ENCODE results near the gene WDR54. TPM values are rescaled to one million over a fixed set of nuclear protein-coding genes. Genes with fewer than 3 reads are reported as not detected.

The WDR54 gene
- total RNA-seq, 1 experiment from 2014 or later = 53.0 TPM

GRCh38 chr2:74428675-74429074 is 7.1 kb downstream of the WDR54 start:
- Histone ChIP-seq H2AFZ (no peak overlapping the region), H3K4me1 (replicated peaks; ENCODE audit: insufficient read depth) (no peaks in the 10 kb centered on the region), H3K79me2 (ENCODE audit: low read depth) (no peaks in the 10 kb centered on the region; the same call in 1 of the 2 replicates), H3F3A (ENCODE audit: insufficient read depth, low read depth) (peaks cover 18% of the 10 kb centered on the region; the same call in 1 of the 2 replicates), H4K20me1 (ENCODE audit: insufficient read depth) (peaks cover 8% of the 10 kb centered on the region; the same call in 1 of the 2 replicates), H3K27me3 (ENCODE audit: insufficient read depth, low read depth) (no peaks in the 10 kb centered on the region), H3K27ac (no peak overlapping the region), H3K4me2 (no peak overlapping the region), H3K9me3 (ENCODE audit: insufficient read depth, low read depth) (no peaks in the 10 kb centered on the region), H3K9me2 (ENCODE audit: insufficient read depth) (no peaks in the 10 kb centered on the region), H3K4me3 (no peak overlapping the region), H3K36me3 (ENCODE audit: low read depth) (peaks cover 35% of the 10 kb centered on the region)
- CTCF ChIA-PET = no interaction called here
- no peak for TF ChIP-seq CTCF (conservative IDR thresholded peaks at IDR 0.05)
- no peak for TF ChIP-seq EZH2 (IDR thresholded peaks at IDR 0.05; ENCODE audit: low read depth)
- DNase-seq = no peak
- no TSS peak for BruUV-seq (replicated peaks)
- intact Hi-C loops (cut with micrococcal nuclease; ENCODE audit: unreplicated experiment) = no loop called here
- POLR2A ChIA-PET (ENCODE audit: unreplicated experiment) = no interaction called here

GRCh38 chr2:74429487-74430451 is 8.2 kb downstream of the WDR54 start:
- Histone ChIP-seq H3K79me2 (ENCODE audit: low read depth) (peaks cover under 1% of the 10 kb centered on the region; the same call in 1 of the 2 replicates), H3K9me3 (ENCODE audit: insufficient read depth, low read depth) (no peaks in the 10 kb centered on the region), H3K36me3 (ENCODE audit: low read depth) (peaks cover 35% of the 10 kb centered on the region), H3K4me1 (replicated peaks; ENCODE audit: insufficient read depth) (no peaks in the 10 kb centered on the region), H3F3A (ENCODE audit: insufficient read depth, low read depth) (peaks cover 7% of the 10 kb centered on the region; the same call in 1 of the 2 replicates), H3K27ac (no peak overlapping the region), H3K4me3 (no peak overlapping the region), H3K27me3 (ENCODE audit: insufficient read depth, low read depth) (no peaks in the 10 kb centered on the region), H2AFZ (no peak overlapping the region), H3K4me2 (no peak overlapping the region), H3K9me2 (ENCODE audit: insufficient read depth) (no peaks in the 10 kb centered on the region), H4K20me1 (ENCODE audit: insufficient read depth) (peaks cover 9% of the 10 kb centered on the region; the same call in 1 of the 2 replicates)
- DNase-seq = no peak
- no TSS peak for BruUV-seq (replicated peaks)
- TF ChIP-seq CTCF (conservative IDR thresholded peaks at IDR 0.05) (no peak), EZH2 (IDR thresholded peaks at IDR 0.05; ENCODE audit: low read depth) (no peak)
- ChIA-PET POLR2A (ENCODE audit: unreplicated experiment) (no interaction called here), CTCF (no interaction called here)
- intact Hi-C loops (cut with micrococcal nuclease; ENCODE audit: unreplicated experiment) = no loop called here

- no peak for DNase-seq
- POLR2A ChIA-PET (ENCODE audit: unreplicated experiment) = no interaction called here
- CTCF ChIA-PET = no interaction called here
These were observed 9.0 kb downstream of the WDR54 start for GRCh38 chr2:74430502-74430901.

More at GRCh38 chr2:74430502-74430901, 9.0 kb downstream of the WDR54 start:
- H3K4me2 ChIP-seq = no peak overlapping the region
- intact Hi-C loops (cut with micrococcal nuclease; ENCODE audit: unreplicated experiment) = no loop called here
- H4K20me1 ChIP-seq (ENCODE audit: insufficient read depth) = peaks cover 16% of the 10 kb centered on the region
- no peaks in the 10 kb centered on the region for H3K4me1 ChIP-seq (replicated peaks; ENCODE audit: insufficient read depth)
- no TSS peak for BruUV-seq (replicated peaks)
- H3F3A ChIP-seq (ENCODE audit: insufficient read depth, low read depth) = no peaks in the 10 kb centered on the region; the same call in 1 of the 2 replicates
- no peaks in the 10 kb centered on the region for H3K9me3 ChIP-seq (ENCODE audit: insufficient read depth, low read depth)
- no peak for TF ChIP-seq CTCF (conservative IDR thresholded peaks at IDR 0.05)
- no peaks in the 10 kb centered on the region for H3K27me3 ChIP-seq (ENCODE audit: insufficient read depth, low read depth)
- no peak overlapping the region for H3K27ac ChIP-seq
- no peak overlapping the region for H3K4me3 ChIP-seq
- H2AFZ ChIP-seq = no peak overlapping the region
- peaks cover 35% of the 10 kb centered on the region for H3K36me3 ChIP-seq (ENCODE audit: low read depth)
- H3K79me2 ChIP-seq (ENCODE audit: low read depth) = peaks cover 8% of the 10 kb centered on the region; the same call in 1 of the 2 replicates
- H3K9me2 ChIP-seq (ENCODE audit: insufficient read depth) = no peaks in the 10 kb centered on the region

Data from PC-9 (cell line).